ENCODE data around the gene P4HB. TPM values are rescaled to one million over a fixed set of nuclear protein-coding genes. Genes with fewer than 3 reads are reported as not detected.

P4HB gene
- total and polyA plus RNA-seq, 2 of the 4 experiments (the other 2 are of a cell fraction), result 599 to 932 TPM

DNA sequence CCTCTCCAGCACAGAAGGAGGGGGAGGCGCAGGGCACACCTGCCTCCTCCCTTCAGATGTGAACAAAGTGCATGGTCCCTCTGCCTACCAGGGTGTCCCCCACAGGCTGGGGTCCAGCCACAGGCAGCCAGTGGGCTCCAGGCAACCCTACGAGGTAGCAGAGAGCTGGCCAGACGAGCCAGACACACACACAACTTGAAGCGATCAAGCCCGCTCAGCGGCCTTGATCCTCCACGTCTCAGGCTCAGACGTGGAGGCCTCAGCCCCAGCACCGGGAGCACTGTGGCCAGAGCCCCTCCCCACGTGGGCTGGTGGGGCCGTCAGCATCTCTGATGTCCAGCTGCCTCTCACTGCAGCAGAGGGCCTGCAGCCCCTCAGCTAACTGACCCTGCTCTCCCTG, 35.7 kb downstream of the P4HB start:
- BruUV-seq (replicated peaks), result no TSS peak
- Histone ChIP-seq H3K36me3 (ENCODE audit: control insufficient read depth, insufficient read depth, low read length) (peaks cover 14% of the 10 kb centered on the region), H3K9me1 (ENCODE audit: insufficient read depth, low read length) (peaks cover 4% of the 10 kb centered on the region; the same call in 1 of the 2 replicates), H2BK20ac (ENCODE audit: low read depth, low read length) (no peak overlapping the region), H2AK5ac (ENCODE audit: low read depth, low read length) (no peak overlapping the region), H3K4me3 (ENCODE audit: insufficient read depth, low read depth, low read length) (no peak overlapping the region), H3K9ac (ENCODE audit: low read depth, low read length) (no peak overlapping the region), H4K91ac (ENCODE audit: insufficient read depth, low read depth, low read length) (no peak overlapping the region), H2BK5ac (ENCODE audit: low read depth, low read length, poor library complexity, severe bottlenecking) (no peak overlapping the region), H2BK15ac (ENCODE audit: low read depth, low read length) (no peak overlapping the region), H2AK9ac (replicated peaks; ENCODE audit: low read depth, low read length, poor library complexity) (no peak overlapping the region), H4K5ac (ENCODE audit: low read depth, low read length) (no peak overlapping the region), H3K27me3 (ENCODE audit: control insufficient read depth, insufficient read depth, low read length) (no peaks in the 10 kb centered on the region), H3K79me1 (ENCODE audit: low read depth in 1 of 2, low read length in 2 of 2) (peaks cover 10 to 40% of the 10 kb centered on the region in 2 experiments; a peak in 3 of 4 replicates), H3K4me1 (ENCODE audit: control insufficient read depth, insufficient read depth, low read length) (no peaks in the 10 kb centered on the region), H3K4ac (ENCODE audit: low read depth, low read length) (no peak overlapping the region), H3K4me2 (ENCODE audit: low read depth, low read length) (no peak overlapping the region), H3K27ac (ENCODE audit: insufficient read depth, low read length) (no peak overlapping the region), H2AFZ (replicated peaks; ENCODE audit: low read length, poor library complexity) (no peak overlapping the region), H3K56ac (ENCODE audit: extremely low read depth, insufficient read depth, low read length) (no peak overlapping the region), H4K20me1 (ENCODE audit: insufficient read depth, low read length) (peaks cover 44% of the 10 kb centered on the region), H3K9me3 (ENCODE audit: control insufficient read depth, insufficient read depth, low read length) (no peaks in the 10 kb centered on the region), H3K23ac (ENCODE audit: low read depth, low read length) (no peak overlapping the region), H2BK120ac (ENCODE audit: low read depth, low read length) (no peak overlapping the region), H3K18ac (ENCODE audit: low read depth, low read length) (no peak overlapping the region), H4K8ac (ENCODE audit: low read depth in 2 of 2, low read length in 2 of 2) (no peak overlapping the region), H3K14ac (replicated peaks; ENCODE audit: low read depth, low read length) (no peak overlapping the region)
- ChIA-PET POLR2A (ENCODE audit: unreplicated experiment) (interaction anchor here (0.5 kb wide), 1 partner anchor 69 kb away, joined by 3 read pairs; no protein-coding TSS in a partner anchor), CTCF (no interaction called here)
- DNase-seq, result no peak
- TF ChIP-seq NFE2L2 (IDR thresholded peaks at IDR 0.05; ENCODE audit: low read depth, low read length) (no peak), BHLHE40 (IDR thresholded peaks at IDR 0.05; ENCODE audit: low read depth, low read length) (no peak), RAD21 (IDR thresholded peaks at IDR 0.05; ENCODE audit: low read length) (no peak), MAZ (IDR thresholded peaks at IDR 0.05; ENCODE audit: borderline replicate concordance, low read depth, low read length) (no peak), FOS (IDR thresholded peaks at IDR 0.05; ENCODE audit: low read depth, low read length) (no peak), POLR2A (IDR thresholded peaks at IDR 0.05; ENCODE audit: low read depth, low read length) (no peak)
- TF ChIP-seq, protein P1, sequence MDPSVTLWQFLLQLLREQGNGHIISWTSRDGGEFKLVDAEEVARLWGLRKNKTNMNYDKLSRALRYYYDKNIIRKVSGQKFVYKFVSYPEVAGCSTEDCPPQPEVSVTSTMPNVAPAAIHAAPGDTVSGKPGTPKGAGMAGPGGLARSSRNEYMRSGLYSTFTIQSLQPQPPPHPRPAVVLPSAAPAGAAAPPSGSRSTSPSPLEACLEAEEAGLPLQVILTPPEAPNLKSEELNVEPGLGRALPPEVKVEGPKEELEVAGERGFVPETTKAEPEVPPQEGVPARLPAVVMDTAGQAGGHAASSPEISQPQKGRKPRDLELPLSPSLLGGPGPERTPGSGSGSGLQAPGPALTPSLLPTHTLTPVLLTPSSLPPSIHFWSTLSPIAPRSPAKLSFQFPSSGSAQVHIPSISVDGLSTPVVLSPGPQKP (IDR thresholded peaks at IDR 0.05; ENCODE audit: borderline replicate concordance, low read depth, low read length), result no peak
- TF ChIP-seq, protein P2, sequence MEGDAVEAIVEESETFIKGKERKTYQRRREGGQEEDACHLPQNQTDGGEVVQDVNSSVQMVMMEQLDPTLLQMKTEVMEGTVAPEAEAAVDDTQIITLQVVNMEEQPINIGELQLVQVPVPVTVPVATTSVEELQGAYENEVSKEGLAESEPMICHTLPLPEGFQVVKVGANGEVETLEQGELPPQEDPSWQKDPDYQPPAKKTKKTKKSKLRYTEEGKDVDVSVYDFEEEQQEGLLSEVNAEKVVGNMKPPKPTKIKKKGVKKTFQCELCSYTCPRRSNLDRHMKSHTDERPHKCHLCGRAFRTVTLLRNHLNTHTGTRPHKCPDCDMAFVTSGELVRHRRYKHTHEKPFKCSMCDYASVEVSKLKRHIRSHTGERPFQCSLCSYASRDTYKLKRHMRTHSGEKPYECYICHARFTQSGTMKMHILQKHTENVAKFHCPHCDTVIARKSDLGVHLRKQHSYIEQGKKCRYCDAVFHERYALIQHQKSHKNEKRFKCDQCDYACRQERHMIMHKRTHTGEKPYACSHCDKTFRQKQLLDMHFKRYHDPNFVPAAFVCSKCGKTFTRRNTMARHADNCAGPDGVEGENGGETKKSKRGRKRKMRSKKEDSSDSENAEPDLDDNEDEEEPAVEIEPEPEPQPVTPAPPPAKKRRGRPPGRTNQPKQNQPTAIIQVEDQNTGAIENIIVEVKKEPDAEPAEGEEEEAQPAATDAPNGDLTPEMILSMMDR (conservative IDR thresholded peaks at IDR 0.05; ENCODE audit: low read depth, low read length), result no peak
- in situ Hi-C loops (cut with MboI; ENCODE audit: low sequenced_read_pairs), result no loop called here
- intact Hi-C loops (cut with micrococcal nuclease), result no loop called here
- dilution Hi-C loops (cut with HindIII; ENCODE audit: low sequenced_read_pairs, unreplicated experiment), result no loop called here
- 90% methylated on average over 8 of the region's 11 CpGs; no CpG with 5 or more reads in 1 of the 2 experiments for WGBS, 2 experiments (ENCODE audit: extremely low coverage in 2 of 2, insufficient read length in 1 of 2)
- no peak for ATAC-seq (ENCODE audit: low read depth)
